ENCODE measurements around the gene ZNF322.
A peak's percentile ranks its signal among the peaks of the same experiment; 100 is the strongest.

The ZNF322 gene

GRCh38 chr6:26613689-26614683 is 45.6 kb downstream of the ZNF322 start:
- ATAC-seq: peak in 1 of 2 donors; percentile 32

- ATAC-seq: no peak
Observed at GRCh38 chr6:26613201-26613600, 46.3 kb downstream of the ZNF322 start.

GRCh38 chr6:26611599-26611998 is 47.9 kb downstream of the ZNF322 start:
- no peak for ATAC-seq

- no peak for ATAC-seq
Observed at GRCh38 chr6:26609463-26609862, 50.1 kb downstream of the ZNF322 start.

GRCh38 chr6:26607434-26608230 is 51.9 kb downstream of the ZNF322 start:
- peak; percentile 81 to 86 for ATAC-seq

- no peak for ATAC-seq
Observed at GRCh38 chr6:26604797-26605196, 54.7 kb downstream of the ZNF322 start.

- no peak for ATAC-seq
Observed at GRCh38 chr6:26604026-26604425, 55.5 kb downstream of the ZNF322 start.

GRCh38 chr6:26602262-26602661 is 57.3 kb downstream of the ZNF322 start:
- no peak for ATAC-seq

- peak; percentile 49 to 52 for ATAC-seq
Observed at GRCh38 chr6:26600759-26601158, 58.8 kb downstream of the ZNF322 start.

- ATAC-seq: no peak
Observed at GRCh38 chr6:26599591-26599990, 60.0 kb downstream of the ZNF322 start.

- ATAC-seq: no peak
Observed at GRCh38 chr6:26599134-26599533, 60.4 kb downstream of the ZNF322 start.

GRCh38 chr6:26598267-26598666 is 61.3 kb downstream of the ZNF322 start:
- no peak for ATAC-seq

GRCh38 chr6:26597821-26598220 is 61.7 kb downstream of the ZNF322 start:
- ATAC-seq: no peak

- ATAC-seq: no peak
Observed at GRCh38 chr6:26597389-26597766, 62.2 kb downstream of the ZNF322 start.

GRCh38 chr6:26596579-26597388 is 62.8 kb downstream of the ZNF322 start, which contains the start of gene ABT1:
ABT1 (plus strand) TSS chr6:26596953; CDS start chr6:26596983, 30 bp downstream.
- peak; percentile 80 to 83 for ATAC-seq

- ATAC-seq: peak; percentile 53 to 56
Observed at GRCh38 chr6:26595669-26596269, 63.8 kb downstream of the ZNF322 start.

- ATAC-seq: no peak
Observed at GRCh38 chr6:26594730-26595632, 64.6 kb downstream of the ZNF322 start.

GRCh38 chr6:26594131-26594498 is 65.4 kb downstream of the ZNF322 start:
- ATAC-seq: no peak

GRCh38 chr6:26593278-26594130 is 66.0 kb downstream of the ZNF322 start:
- ATAC-seq: no peak

- no peak for ATAC-seq
Observed at GRCh38 chr6:26592649-26593048, 66.9 kb downstream of the ZNF322 start.
